Parathyroid adenoma (tissue), 2 donors: ENCODE data around the gene MOV10.

ENCODE experiments used
- H2AFZ ChIP-seq: fragments of 300-600 bp; sonication (generic); one replicate; pipeline ENCODE4 v1.7.0; 2017; ENCODE audit warnings: antibody characterized with exemption, mild to moderate bottlenecking
- H3K27ac ChIP-seq: fragments of 300-600 bp; sonication (generic); one replicate; pipeline ENCODE4 v1.7.0; 2017
- H3K27me3 ChIP-seq: fragments of 300-600 bp; sonication (generic); one replicate; pipeline ENCODE4 v1.7.0; 2017; ENCODE audit warnings: low read length; ENCODE audit not compliant: control insufficient read depth, insufficient read depth
- H3K36me3 ChIP-seq: fragments of 300-600 bp; sonication (generic); one replicate; pipeline ENCODE4 v1.7.0; 2017; ENCODE audit warnings: low read length; ENCODE audit not compliant: control insufficient read depth, insufficient read depth
- H3K4me1 ChIP-seq: fragments of 300-600 bp; sonication (generic); one replicate; pipeline ENCODE4 v1.7.0; 2017; ENCODE audit warnings: control low read depth
- H3K4me2 ChIP-seq: fragments of 300-600 bp; sonication (generic); one replicate; pipeline ENCODE4 v1.7.0; 2017; ENCODE audit warnings: low read length
- H3K4me3 ChIP-seq: fragments of 300-600 bp; sonication (generic); one replicate; pipeline ENCODE4 v1.7.0; 2017; ENCODE audit warnings: low read depth, low read length
- H3K79me2 ChIP-seq: fragments of 300-600 bp; sonication (generic); one replicate; pipeline ENCODE4 v1.7.0; 2017; ENCODE audit warnings: control low read depth
- H3K9ac ChIP-seq: fragments of 300-600 bp; sonication (generic); one replicate; pipeline ENCODE4 v1.7.0; 2017; ENCODE audit warnings: mild to moderate bottlenecking
- H3K9me3 ChIP-seq: fragments of 300-600 bp; sonication (generic); one replicate; pipeline ENCODE4 v1.7.0; 2017; ENCODE audit warnings: low read length; ENCODE audit not compliant: control insufficient read depth
- TF ChIP-seq, protein P1 (sequence below): fragments of 300-600 bp; sonication (generic); IDR thresholded peaks from one replicate; pipeline ENCODE4 v1.7.0; 2017; ENCODE audit warnings: antibody characterized with exemption, mild to moderate bottlenecking
- donor health status: primary hyperparathyroidism.

The MOV10 gene

DNA sequence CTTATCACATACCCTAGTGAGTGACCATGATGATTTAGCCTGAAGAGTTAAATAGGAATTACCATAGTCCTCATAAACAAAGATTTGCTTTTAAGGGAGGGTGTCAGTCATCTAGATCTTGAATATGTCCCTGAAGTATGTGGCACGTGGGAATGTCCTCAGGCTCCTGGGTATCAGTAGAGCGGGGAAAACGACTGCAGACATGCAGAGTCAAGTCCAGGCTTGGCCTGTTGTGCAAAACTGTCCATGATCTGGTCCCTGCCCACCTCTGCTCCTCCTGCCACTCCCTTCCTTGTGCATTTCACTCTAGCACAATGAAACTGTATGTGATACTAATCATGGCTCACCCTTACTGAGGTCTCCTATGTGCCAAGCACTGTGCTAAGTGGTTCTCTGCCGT lies 12.9 kb downstream of the MOV10 start:
- H3K4me1 ChIP-seq = no peaks in the 10 kb centered on the region
- no peak overlapping the region for H2AFZ ChIP-seq
- no peak overlapping the region for H3K27ac ChIP-seq
- TF ChIP-seq, protein P1, sequence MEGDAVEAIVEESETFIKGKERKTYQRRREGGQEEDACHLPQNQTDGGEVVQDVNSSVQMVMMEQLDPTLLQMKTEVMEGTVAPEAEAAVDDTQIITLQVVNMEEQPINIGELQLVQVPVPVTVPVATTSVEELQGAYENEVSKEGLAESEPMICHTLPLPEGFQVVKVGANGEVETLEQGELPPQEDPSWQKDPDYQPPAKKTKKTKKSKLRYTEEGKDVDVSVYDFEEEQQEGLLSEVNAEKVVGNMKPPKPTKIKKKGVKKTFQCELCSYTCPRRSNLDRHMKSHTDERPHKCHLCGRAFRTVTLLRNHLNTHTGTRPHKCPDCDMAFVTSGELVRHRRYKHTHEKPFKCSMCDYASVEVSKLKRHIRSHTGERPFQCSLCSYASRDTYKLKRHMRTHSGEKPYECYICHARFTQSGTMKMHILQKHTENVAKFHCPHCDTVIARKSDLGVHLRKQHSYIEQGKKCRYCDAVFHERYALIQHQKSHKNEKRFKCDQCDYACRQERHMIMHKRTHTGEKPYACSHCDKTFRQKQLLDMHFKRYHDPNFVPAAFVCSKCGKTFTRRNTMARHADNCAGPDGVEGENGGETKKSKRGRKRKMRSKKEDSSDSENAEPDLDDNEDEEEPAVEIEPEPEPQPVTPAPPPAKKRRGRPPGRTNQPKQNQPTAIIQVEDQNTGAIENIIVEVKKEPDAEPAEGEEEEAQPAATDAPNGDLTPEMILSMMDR = no peak
- no peak overlapping the region for H3K9ac ChIP-seq
- no peaks in the 10 kb centered on the region for H3K79me2 ChIP-seq
- H3K27me3 ChIP-seq = no peaks in the 10 kb centered on the region
- H3K9me3 ChIP-seq = no peaks in the 10 kb centered on the region
- no peaks in the 10 kb centered on the region for H3K36me3 ChIP-seq
- no peak overlapping the region for H3K4me2 ChIP-seq
- H3K4me3 ChIP-seq = no peak overlapping the region

DNA sequence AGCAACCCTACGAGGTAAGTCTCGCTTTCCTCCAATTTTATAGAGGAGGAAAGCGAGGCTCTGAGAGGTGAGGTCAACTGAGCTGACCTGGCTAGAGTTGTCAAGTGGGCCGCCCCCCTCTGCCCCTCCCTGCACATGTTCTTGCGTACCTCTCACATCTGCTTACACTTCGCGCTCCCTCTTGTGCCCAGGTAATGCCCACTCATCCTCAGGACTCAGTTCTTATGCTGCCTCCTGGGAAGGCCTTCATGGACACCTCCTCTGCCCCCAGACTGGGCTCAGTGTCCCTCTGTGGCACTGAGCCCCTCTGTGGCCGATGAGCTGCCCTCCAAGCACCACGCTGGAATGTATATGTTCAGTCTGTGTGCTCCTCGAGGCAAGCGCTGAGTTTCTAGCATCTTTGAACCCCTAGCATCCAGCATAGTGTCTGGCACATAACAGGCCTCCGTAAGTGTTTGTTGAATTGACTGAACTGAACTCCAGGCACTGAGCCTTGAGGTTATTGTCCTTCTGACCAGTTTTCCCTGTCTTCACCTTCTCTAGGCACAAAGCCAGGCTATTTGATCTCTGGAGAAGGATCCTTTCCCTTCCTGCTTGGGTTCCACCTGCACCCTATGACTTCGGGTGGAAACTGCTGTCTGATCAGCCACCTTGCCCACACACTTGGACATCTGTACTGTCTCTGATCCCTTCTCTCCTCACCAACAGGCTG lies 13.5 kb downstream of the MOV10 start:
- no peaks in the 10 kb centered on the region for H3K9me3 ChIP-seq
- no peak overlapping the region for H3K27ac ChIP-seq
- no peaks in the 10 kb centered on the region for H3K79me2 ChIP-seq
- no peaks in the 10 kb centered on the region for H3K27me3 ChIP-seq
- no peaks in the 10 kb centered on the region for H3K4me1 ChIP-seq
- H3K36me3 ChIP-seq = no peaks in the 10 kb centered on the region
- no peak overlapping the region for H3K9ac ChIP-seq
- TF ChIP-seq, protein P1 = no peak
- no peak overlapping the region for H2AFZ ChIP-seq
- H3K4me3 ChIP-seq = no peak overlapping the region
- no peak overlapping the region for H3K4me2 ChIP-seq

DNA sequence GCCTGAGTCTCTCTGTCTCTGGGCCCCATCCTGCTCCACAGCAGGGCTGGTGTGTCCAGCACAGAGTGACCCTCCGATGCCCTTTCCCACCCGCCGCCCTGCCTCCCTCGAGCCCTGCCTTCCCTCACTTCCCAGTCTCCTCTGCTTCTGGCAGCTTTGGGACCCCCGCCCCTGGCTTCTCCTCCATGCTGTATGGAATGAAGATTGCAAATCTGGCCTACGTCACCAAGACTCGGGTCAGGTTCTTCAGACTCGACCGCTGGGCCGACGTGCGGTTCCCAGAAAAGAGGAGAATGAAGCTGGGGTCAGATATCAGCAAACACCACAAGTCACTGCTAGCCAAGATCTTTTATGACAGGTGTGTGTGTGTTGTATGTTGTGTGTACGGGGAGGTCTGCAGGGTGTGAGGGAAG lies 14.3 kb downstream of the MOV10 start:
- Histone ChIP-seq H3K9ac (no peak overlapping the region), H3K4me2 (no peak overlapping the region), H3K9me3 (no peaks in the 10 kb centered on the region), H3K79me2 (no peaks in the 10 kb centered on the region), H3K36me3 (no peaks in the 10 kb centered on the region), H3K27me3 (no peaks in the 10 kb centered on the region), H3K27ac (no peak overlapping the region), H3K4me1 (no peaks in the 10 kb centered on the region), H3K4me3 (no peak overlapping the region), H2AFZ (no peak overlapping the region)
- TF ChIP-seq, protein P1 = no peak

DNA sequence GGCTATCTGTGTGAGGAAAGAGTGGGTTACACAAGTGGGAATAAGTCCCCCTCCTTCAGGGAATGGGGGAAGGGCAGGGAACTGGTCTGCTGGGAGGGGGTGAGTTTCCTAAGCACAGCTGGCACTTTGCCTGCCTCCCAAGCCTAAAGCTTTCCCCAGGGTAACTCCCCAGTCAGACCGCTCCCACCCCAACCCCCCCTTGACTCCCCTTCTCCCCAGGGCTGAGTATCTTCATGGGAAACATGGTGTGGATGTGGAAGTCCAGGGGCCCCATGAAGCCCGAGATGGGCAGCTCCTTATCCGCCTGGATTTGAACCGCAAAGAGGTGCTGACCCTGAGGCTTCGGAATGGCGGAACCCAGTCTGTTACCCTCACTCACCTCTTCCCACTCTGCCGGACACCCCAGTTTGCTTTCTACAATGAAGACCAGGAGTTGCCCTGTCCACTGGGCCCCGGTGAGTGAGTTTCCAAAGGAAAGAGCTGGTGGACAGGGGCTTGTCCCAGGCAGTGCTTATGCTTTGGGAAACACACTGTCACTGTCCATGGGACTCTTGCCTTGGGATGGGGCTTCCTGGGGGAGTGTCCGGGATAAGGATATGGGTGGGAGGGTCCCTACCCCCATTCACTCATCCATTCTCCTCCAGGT lies 14.9 kb downstream of the MOV10 start:
- no peak overlapping the region for H2AFZ ChIP-seq
- no peaks in the 10 kb centered on the region for H3K36me3 ChIP-seq
- H3K9me3 ChIP-seq = no peaks in the 10 kb centered on the region
- no peak overlapping the region for H3K27ac ChIP-seq
- no peaks in the 10 kb centered on the region for H3K4me1 ChIP-seq
- TF ChIP-seq, protein P1 = no peak
- H3K4me2 ChIP-seq = no peak overlapping the region
- H3K27me3 ChIP-seq = no peaks in the 10 kb centered on the region
- H3K9ac ChIP-seq = no peak overlapping the region
- H3K4me3 ChIP-seq = no peak overlapping the region
- no peaks in the 10 kb centered on the region for H3K79me2 ChIP-seq

DNA sequence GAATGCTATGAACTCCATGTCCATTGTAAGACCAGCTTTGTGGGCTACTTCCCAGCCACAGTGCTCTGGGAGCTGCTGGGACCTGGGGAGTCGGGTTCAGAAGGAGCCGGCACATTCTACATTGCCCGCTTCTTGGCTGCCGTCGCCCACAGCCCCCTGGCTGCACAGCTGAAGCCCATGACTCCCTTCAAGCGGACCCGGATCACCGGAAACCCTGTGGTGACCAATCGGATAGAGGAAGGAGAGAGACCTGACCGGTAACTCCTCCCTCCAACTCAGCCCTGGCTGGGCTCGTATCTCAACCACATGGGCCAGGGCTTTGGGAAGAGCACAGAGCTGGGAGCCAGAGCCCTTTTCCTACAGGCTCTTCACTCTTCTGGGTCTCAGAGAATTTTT lies 15.4 kb downstream of the MOV10 start:
- Histone ChIP-seq H3K4me2 (no peak overlapping the region), H3K79me2 (no peaks in the 10 kb centered on the region), H2AFZ (no peak overlapping the region), H3K4me3 (no peak overlapping the region), H3K27me3 (no peaks in the 10 kb centered on the region), H3K9me3 (no peaks in the 10 kb centered on the region), H3K27ac (no peak overlapping the region), H3K4me1 (no peaks in the 10 kb centered on the region), H3K9ac (no peak overlapping the region), H3K36me3 (no peaks in the 10 kb centered on the region)
- TF ChIP-seq, protein P1 = no peak
